H9 (cell line): ENCODE data around the gene WDR70. TPM values are rescaled to one million over a fixed set of nuclear protein-coding genes. Genes with fewer than 3 reads are reported as not detected.
"Not testable (repeated sequence)": the region's sequence is repeated elsewhere in the genome, so short reads cannot be mapped to it uniquely, and the experiment has no call there.

Experiments
- DNase-seq: peaks from one replicate; pipeline ENCODE4 v3.0.0-alpha.2; 2017
- H2AFZ ChIP-seq: one replicate; pipeline ENCODE4 v1.6.1; 2013; ENCODE audit warnings: mild to moderate bottlenecking, low read length, control low read depth, moderate library complexity
- H2AK5ac ChIP-seq: 2 replicates; pipeline ENCODE4 v1.6.1; 2013; ENCODE audit warnings: low read length, control low read depth, mixed read lengths; ENCODE audit not compliant: insufficient read length
- H2BK120ac ChIP-seq: one replicate; pipeline ENCODE4 v1.6.1; 2013; ENCODE audit warnings: low read depth, mild to moderate bottlenecking, low read length, control low read depth, inconsistent platforms; ENCODE audit not compliant: poor library complexity, severe bottlenecking
- H2BK12ac ChIP-seq: 2 replicates; pipeline ENCODE4 v1.6.1; 2013; ENCODE audit warnings: low read length, control low read depth, mixed read lengths, low read depth; ENCODE audit not compliant: insufficient read length
- H2BK15ac ChIP-seq: 2 replicates; pipeline ENCODE4 v1.6.1; 2013; ENCODE audit warnings: low read depth, low read length, control low read depth
- H2BK20ac ChIP-seq: one replicate; pipeline ENCODE4 v1.6.1; 2013; ENCODE audit warnings: low read depth, mild to moderate bottlenecking, low read length, control low read depth, inconsistent platforms; ENCODE audit not compliant: poor library complexity, severe bottlenecking
- H2BK5ac ChIP-seq: 2 replicates; pipeline ENCODE4 v1.6.1; 2013; ENCODE audit warnings: low read length, control low read depth, mixed read lengths; ENCODE audit not compliant: insufficient read length
- H3K14ac ChIP-seq: 2 replicates; pipeline ENCODE4 v1.6.1; 2013; ENCODE audit warnings: low read length, control low read depth; ENCODE audit not compliant: insufficient read depth
- H3K18ac ChIP-seq: 2 replicates; pipeline ENCODE4 v1.6.1; 2013; ENCODE audit warnings: low read depth, mild to moderate bottlenecking, mixed read lengths, low read length, control low read depth; ENCODE audit not compliant: insufficient read length
- H3K23ac ChIP-seq: 2 replicates; pipeline ENCODE4 v1.6.1; 2013; ENCODE audit warnings: low read length, control low read depth, mixed read lengths, low read depth; ENCODE audit not compliant: insufficient read length
- H3K23me2 ChIP-seq: 2 replicates; pipeline ENCODE4 v1.6.1; 2013; ENCODE audit warnings: low read depth, mild to moderate bottlenecking, mixed read lengths, low read length, control low read depth; ENCODE audit not compliant: insufficient read length, poor library complexity, severe bottlenecking
- H3K27ac ChIP-seq: 2 replicates; pipeline ENCODE4 v1.5.1; 2013; ENCODE audit warnings: low read length, control low read depth, mixed read lengths, low read depth; ENCODE audit not compliant: insufficient read length
- H3K27me3 ChIP-seq: 2 replicates; pipeline ENCODE4 v1.6.1; 2013; ENCODE audit warnings: low read length, control low read depth, inconsistent platforms; ENCODE audit not compliant: insufficient read depth
- H3K4ac ChIP-seq: 2 replicates; pipeline ENCODE4 v1.6.1; 2013; ENCODE audit warnings: low read depth, mild to moderate bottlenecking, control low read depth, inconsistent platforms, low read length, moderate library complexity
- H3K4me1 ChIP-seq: 2 replicates; pipeline ENCODE4 v1.6.1; 2013; ENCODE audit warnings: low read length, control low read depth, inconsistent platforms; ENCODE audit not compliant: insufficient read depth
- H3K4me2 ChIP-seq: 2 replicates; pipeline ENCODE4 v1.6.1; 2013; ENCODE audit warnings: low read length, control low read depth, mixed read lengths; ENCODE audit not compliant: insufficient read length, insufficient read depth
- H3K56ac ChIP-seq: 2 replicates; pipeline ENCODE4 v1.6.1; 2013; ENCODE audit warnings: low read depth, mild to moderate bottlenecking, mixed read lengths, low read length, control low read depth; ENCODE audit not compliant: insufficient read length
- H3K79me1 ChIP-seq: 2 replicates; pipeline ENCODE4 v1.6.1; 2013; ENCODE audit warnings: low read depth, mild to moderate bottlenecking, moderate library complexity, low read length, control low read depth, inconsistent platforms; ENCODE audit not compliant: insufficient read depth, poor library complexity, severe bottlenecking
- H3K79me2 ChIP-seq: 2 replicates; pipeline ENCODE4 v1.6.1; 2013; ENCODE audit warnings: low read length, control low read depth, inconsistent platforms; ENCODE audit not compliant: insufficient read depth
- H3K9ac ChIP-seq: 2 replicates; pipeline ENCODE4 v1.6.1; 2013; ENCODE audit warnings: low read length, control low read depth, mixed read lengths; ENCODE audit not compliant: insufficient read length; ENCODE audit errors: extremely low read depth
- H3K9me3 ChIP-seq: one replicate; pipeline ENCODE4 v1.6.1; 2013; ENCODE audit warnings: low read depth, low read length, inconsistent platforms; ENCODE audit not compliant: control insufficient read depth
- H3T11ph ChIP-seq: one replicate; pipeline ENCODE4 v1.6.1; 2013; ENCODE audit warnings: mild to moderate bottlenecking, low read length, control low read depth, inconsistent platforms
- H4K20me1 ChIP-seq: one replicate; pipeline ENCODE4 v1.6.1; 2013; ENCODE audit not compliant: control insufficient read depth, insufficient read length, insufficient read depth
- H4K5ac ChIP-seq: 2 replicates; pipeline ENCODE4 v1.6.1; 2013; ENCODE audit warnings: low read depth, mild to moderate bottlenecking, mixed read lengths, low read length, control low read depth; ENCODE audit not compliant: insufficient read length
- H4K8ac ChIP-seq: replicated peaks from 2 replicates; pipeline ENCODE4 v1.6.1; 2013; ENCODE audit warnings: low read length, control low read depth, mixed read lengths, low read depth; ENCODE audit not compliant: insufficient read length
- H4K91ac ChIP-seq: 2 replicates; pipeline ENCODE4 v1.6.1; 2013; ENCODE audit warnings: low read depth, mild to moderate bottlenecking, moderate library complexity, mixed read lengths, low read length, control low read depth; ENCODE audit not compliant: insufficient read length
- H3K27ac Mint-ChIP-seq, 3 experiments: 2 replicates in 2 of 3; 3 replicates in 1 of 3; pipeline ENCODE4 v1.8.0; 2020 to 2021; ENCODE audit warnings: mixed read lengths in 3 of 3, mild to moderate bottlenecking in 1 of 3, moderate library complexity in 1 of 3
- H3K27me3 Mint-ChIP-seq: 2 replicates; pipeline ENCODE4 v1.8.0; 2021; ENCODE audit warnings: low read depth, mild to moderate bottlenecking, moderate library complexity, mixed read lengths
- H3K36me3 Mint-ChIP-seq, 3 experiments: 2 replicates in 2 of 3; 3 replicates in 1 of 3; pipeline ENCODE4 v1.8.0; 2020 to 2021; ENCODE audit warnings: low read depth in 3 of 3, mixed read lengths in 3 of 3; ENCODE audit not compliant: insufficient read depth in 1 of 3
- H3K4me1 Mint-ChIP-seq, 2 experiments: 2 replicates each; pipeline ENCODE4 v1.8.0; 2020; ENCODE audit warnings: mixed read lengths in 2 of 2
- H3K4me3 Mint-ChIP-seq, 2 experiments: 2 replicates in 1 of 2; 3 replicates in 1 of 2; pipeline ENCODE4 v1.8.0; 2020 to 2021; ENCODE audit warnings: mild to moderate bottlenecking in 2 of 2, mixed read lengths in 2 of 2, moderate library complexity in 1 of 2
- H3K9me3 Mint-ChIP-seq, 2 experiments: 2 replicates in 1 of 2; 3 replicates in 1 of 2; pipeline ENCODE4 v1.8.0; 2020; ENCODE audit warnings: mild to moderate bottlenecking in 2 of 2, mixed read lengths in 2 of 2, moderate library complexity in 1 of 2
- CTCF ChIP-seq: fragments of 200-600 bp; sonication (generic); conservative IDR thresholded peaks from 3 replicates; pipeline ENCODE4 v1.8.0; 2021; ENCODE audit warnings: antibody characterized with exemption, mild to moderate bottlenecking
- WGBS: extraction: QIAGEN DNeasy Blood & Tissue Kit; methylation state at CpG from one replicate; pipeline ENCODE4 v1.1.7; 2013; ENCODE audit warnings: missing lambda C conversion rate, low lambda C conversion rate, mixed read lengths; ENCODE audit not compliant: insufficient read length; ENCODE audit errors: extremely low coverage; 5-methylcytosine and 5-hydroxymethylcytosine counted together
- total RNA-seq: library from RNA; stranded (reverse); gene quantifications from 2 replicates; pipeline ENCODE4 v1.2.1, GENCODE V29; 2021

Gene WDR70
- total RNA-seq, 1 experiment from 2014 or later, result 38.1 TPM

GRCh38 chr5:37668524-37669047 lies 289.5 kb downstream of the WDR70 start:
- no peaks in the 10 kb centered on the region for H3K27me3 Mint-ChIP-seq
- H3K4me1 ChIP-seq, result no peaks in the 10 kb centered on the region; the same call in 1 of the 2 replicates
- no CpG with 5 or more reads among the region's 2 CpGs for WGBS
- no peaks in the 10 kb centered on the region for H3K27me3 ChIP-seq
- no peak overlapping the region for H2BK20ac ChIP-seq
- no peak overlapping the region for H3K27ac ChIP-seq
- H4K20me1 ChIP-seq, result no peaks in the 10 kb centered on the region
- H3K79me2 ChIP-seq, result no peaks in the 10 kb centered on the region
- H3K9ac ChIP-seq, result no peak overlapping the region
- no peak overlapping the region for H2AK5ac ChIP-seq
- H4K8ac ChIP-seq, result no peak overlapping the region
- H3K36me3 Mint-ChIP-seq, result no peaks in the 10 kb centered on the region
- no peak for TF ChIP-seq CTCF
- no peak overlapping the region for H3K4ac ChIP-seq
- DNase-seq, result no peak
- no peak overlapping the region for H3T11ph ChIP-seq
- H3K23me2 ChIP-seq, result no peaks in the 10 kb centered on the region
- H3K23ac ChIP-seq, result no peak overlapping the region
- H3K9me3 ChIP-seq, result no peaks in the 10 kb centered on the region
- no peak overlapping the region for H3K14ac ChIP-seq
- no peak overlapping the region for H2BK120ac ChIP-seq
- no peak overlapping the region for H3K27ac Mint-ChIP-seq
- no peak overlapping the region for H2AFZ ChIP-seq
- H4K91ac ChIP-seq, result no peak overlapping the region
- no peaks in the 10 kb centered on the region for H3K9me3 Mint-ChIP-seq
- H3K56ac ChIP-seq, result no peak overlapping the region
- no peak overlapping the region for H3K18ac ChIP-seq
- no peak overlapping the region for H2BK5ac ChIP-seq
- no peak overlapping the region for H2BK15ac ChIP-seq
- peaks cover 1 to 7% of the 10 kb centered on the region in 2 experiments for H3K4me1 Mint-ChIP-seq
- no peaks in the 10 kb centered on the region for H3K79me1 ChIP-seq
- no peak overlapping the region for H4K5ac ChIP-seq
- H3K4me2 ChIP-seq, result no peak overlapping the region
- no peak overlapping the region for H3K4me3 Mint-ChIP-seq
- no peak overlapping the region for H2BK12ac ChIP-seq

- not testable (repeated sequence) for H3K27me3 ChIP-seq, H3K9ac ChIP-seq, H2BK20ac ChIP-seq, H3K14ac ChIP-seq, H3K56ac ChIP-seq, H3K27me3 Mint-ChIP-seq, H3K23ac ChIP-seq, H4K20me1 ChIP-seq, H3K27ac ChIP-seq, H2BK120ac ChIP-seq, H2AFZ ChIP-seq, H4K91ac ChIP-seq, H3T11ph ChIP-seq, H3K9me3 ChIP-seq, H2AK5ac ChIP-seq, H2BK12ac ChIP-seq, H2BK15ac ChIP-seq, H4K5ac ChIP-seq, DNase-seq, H3K79me1 ChIP-seq, H3K4me2 ChIP-seq, H3K4me3 Mint-ChIP-seq, H3K4ac ChIP-seq, H3K79me2 ChIP-seq, H3K23me2 ChIP-seq, H3K18ac ChIP-seq, H3K4me1 ChIP-seq, H3K4me1 Mint-ChIP-seq, H4K8ac ChIP-seq, H3K9me3 Mint-ChIP-seq, H2BK5ac ChIP-seq, H3K36me3 Mint-ChIP-seq
- no CpG with 5 or more reads among the region's 12 CpGs for WGBS
- H3K27ac Mint-ChIP-seq, result peak overlapping the region in 1 of 3 experiments; percentile 16; a peak in 2 of 7 replicates
Measured at GRCh38 chr5:37672118-37672588, 293.0 kb downstream of the WDR70 start.
